HK-2 (cell line): ENCODE results near the gene MYL6B.
"Not testable (repeated sequence)": the region's sequence is repeated elsewhere in the genome, so short reads cannot be mapped to it uniquely, and the experiment has no call there.

Source experiments
- DNase-seq: peaks from one replicate; pipeline ENCODE4 v3.0.0-alpha.2; 2018; ENCODE audit not compliant: unreplicated experiment

Gene MYL6B

GRCh38 chr12:56165369-56165768 is 13.0 kb downstream of the MYL6B start:
- no peak for DNase-seq

DNA sequence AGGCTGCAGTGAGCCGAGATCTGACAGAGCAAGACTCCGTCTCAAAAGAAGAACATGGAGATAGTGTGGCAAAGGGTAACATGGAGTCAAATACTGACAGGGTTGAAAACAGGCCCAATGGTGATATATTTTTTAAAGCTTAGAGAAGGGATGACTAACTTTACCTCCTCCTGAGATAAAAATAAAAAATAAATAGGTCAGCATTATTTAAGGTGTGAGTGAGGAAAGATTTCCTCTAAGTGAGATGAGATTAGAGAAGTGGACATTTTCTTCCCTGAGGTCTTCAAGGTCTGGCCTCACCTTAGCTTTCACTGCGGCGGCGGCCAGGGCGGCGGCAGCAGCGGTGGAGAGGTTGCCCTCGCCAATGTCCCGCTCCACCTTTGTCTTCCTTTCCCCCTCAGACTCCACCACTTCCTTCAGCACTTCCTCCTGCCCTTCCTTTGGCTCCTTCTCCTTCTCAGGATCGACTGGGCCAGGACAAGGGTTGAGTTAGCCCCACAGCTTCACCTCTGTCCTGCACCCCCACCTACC is 16.9 kb downstream of the MYL6B start:
- DNase-seq = no peak

GRCh38 chr12:56172839-56173238 is 20.5 kb downstream of the MYL6B start:
- DNase-seq = no peak

GRCh38 chr12:56178347-56178746 is 26.0 kb downstream of the MYL6B start:
- DNase-seq = no peak

- DNase-seq = no peak
These were observed 34.6 kb downstream of the MYL6B start for GRCh38 chr12:56186957-56187356.

GRCh38 chr12:56188131-56188777 is 35.9 kb downstream of the MYL6B start:
- DNase-seq = no peak

- peak; percentile 17 for DNase-seq
These were observed 36.4 kb downstream of the MYL6B start for GRCh38 chr12:56188778-56189098.

DNA sequence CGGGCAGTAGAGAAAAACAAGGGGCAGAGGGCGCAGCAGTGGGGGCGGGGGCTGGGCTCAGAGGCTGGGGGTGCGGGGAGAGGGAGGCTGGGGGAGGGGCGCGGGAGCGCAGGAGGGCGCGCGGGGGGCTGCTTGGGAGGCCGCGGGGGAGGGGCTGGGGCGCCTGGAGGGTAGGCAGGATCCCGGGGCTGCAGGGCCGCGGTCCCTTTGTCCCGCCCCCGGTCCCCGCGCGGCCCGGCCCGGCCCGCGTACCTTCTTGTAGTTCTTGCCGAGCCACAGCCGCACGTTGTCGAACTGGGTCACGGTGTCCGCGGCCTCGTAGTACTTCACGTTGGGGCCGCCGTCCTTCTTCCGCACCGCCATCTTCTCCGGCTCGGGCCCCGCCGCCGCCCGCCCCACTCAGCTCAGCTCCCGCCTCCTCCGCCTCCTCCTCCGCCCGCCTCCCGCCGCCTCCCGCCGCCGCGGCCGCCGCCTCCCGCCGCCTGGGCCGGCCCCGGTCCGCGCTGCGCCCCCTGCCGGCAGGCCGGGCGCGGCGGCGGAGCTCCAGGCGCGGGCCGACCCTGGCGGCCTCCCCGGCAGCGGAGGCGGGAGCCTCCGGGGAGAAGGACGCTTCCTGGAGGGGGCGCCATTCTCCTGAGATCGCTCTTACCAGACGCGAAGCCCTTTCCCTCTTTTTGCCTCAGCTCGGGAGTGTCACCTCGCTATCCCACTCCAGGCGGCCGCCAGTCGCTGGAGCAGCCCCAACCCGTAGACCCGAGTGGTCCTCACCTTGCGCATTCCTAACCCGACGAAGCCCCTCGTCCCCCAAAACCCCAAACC is 36.9 kb downstream of the MYL6B start, which contains the start of gene SMARCC2:
Gene SMARCC2, minus strand, starts transcription at position 385 of the 819 bp plus-strand sequence. Its CDS starts 22 bp downstream, at position 363.
- peak; percentile 90 for DNase-seq

DNA sequence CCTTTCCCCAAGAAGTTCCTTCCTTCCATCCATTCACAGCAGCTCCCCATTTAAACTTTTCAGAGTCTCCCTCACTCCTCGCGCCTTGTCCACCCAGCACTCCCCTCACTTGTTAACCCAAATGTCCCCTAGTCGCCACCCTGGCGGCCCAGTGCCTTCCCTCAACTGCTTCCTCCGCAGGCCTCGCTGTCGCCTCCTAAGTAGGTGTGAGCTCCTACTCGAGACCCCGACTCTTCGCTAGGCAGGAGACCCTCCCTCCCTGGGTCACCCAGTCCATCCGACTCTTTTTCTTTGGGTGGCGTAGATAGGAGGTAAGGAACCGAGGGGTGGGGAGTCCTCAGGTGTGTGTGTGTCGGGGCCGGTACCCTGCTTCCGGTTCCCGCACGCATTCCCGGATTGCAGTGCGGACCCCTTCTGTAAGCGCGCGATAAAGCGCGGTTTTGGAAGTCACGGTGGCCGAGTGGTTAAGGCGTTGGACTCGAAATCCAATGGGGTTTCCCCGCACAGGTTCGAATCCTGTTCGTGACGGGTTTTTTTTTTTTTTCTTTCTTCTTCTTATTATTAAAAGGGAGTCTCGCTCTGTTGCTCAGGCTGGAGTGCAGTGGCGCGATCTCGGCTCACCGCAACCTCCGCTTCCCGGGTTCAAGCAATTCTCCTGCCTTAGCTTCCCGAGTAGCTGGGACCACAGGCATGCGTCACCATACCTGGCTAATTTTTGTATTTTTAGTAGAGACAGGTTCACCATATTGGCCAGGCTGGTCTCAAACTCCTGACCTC is 37.7 kb downstream of the MYL6B start:
- DNase-seq = peak; percentile 99

DNA sequence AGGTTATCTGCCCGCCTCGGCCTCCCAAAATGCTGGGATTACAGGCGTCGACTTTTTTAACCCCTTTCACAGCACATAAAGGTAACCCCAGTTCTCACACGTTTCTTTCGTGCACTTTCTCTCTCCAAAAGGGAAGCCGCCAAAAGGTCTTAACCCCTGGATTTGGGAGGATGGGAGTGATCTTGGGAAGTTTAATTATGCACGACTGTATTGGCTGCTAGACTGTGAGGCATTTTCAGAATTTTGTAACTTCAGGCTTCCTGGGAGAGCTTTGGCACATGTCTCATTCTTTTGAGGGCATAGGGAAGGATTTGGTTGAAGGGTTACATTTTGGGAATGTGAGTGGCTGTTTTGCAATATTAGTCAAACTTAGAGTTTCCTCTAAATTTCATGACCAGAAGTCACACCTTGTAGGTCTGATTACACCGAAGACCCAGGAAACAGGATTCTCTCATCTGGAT is 38.3 kb downstream of the MYL6B start:
- no peak for DNase-seq

DNA sequence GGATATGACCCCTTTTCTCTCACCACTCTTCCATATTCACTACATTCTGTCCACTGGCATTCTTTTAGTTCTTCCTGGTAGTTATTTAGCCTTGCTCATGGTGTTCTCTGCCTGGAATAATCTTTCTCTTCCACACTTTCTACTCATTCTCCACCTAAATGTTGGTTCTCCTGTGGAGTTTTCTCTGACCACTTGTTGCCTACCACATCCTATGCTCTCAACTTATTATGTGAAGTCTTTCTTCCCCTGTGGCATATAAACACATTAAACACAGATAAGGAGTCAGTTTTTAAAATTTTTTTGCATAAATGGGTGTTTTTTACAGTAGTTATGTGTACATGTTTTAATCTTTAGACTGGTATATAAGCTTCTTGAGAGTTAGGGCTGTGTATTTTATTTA is 40.2 kb downstream of the MYL6B start:
- DNase-seq = no peak

GRCh38 chr12:56193025-56193578 is 40.7 kb downstream of the MYL6B start:
- peak; percentile 53 for DNase-seq

DNA sequence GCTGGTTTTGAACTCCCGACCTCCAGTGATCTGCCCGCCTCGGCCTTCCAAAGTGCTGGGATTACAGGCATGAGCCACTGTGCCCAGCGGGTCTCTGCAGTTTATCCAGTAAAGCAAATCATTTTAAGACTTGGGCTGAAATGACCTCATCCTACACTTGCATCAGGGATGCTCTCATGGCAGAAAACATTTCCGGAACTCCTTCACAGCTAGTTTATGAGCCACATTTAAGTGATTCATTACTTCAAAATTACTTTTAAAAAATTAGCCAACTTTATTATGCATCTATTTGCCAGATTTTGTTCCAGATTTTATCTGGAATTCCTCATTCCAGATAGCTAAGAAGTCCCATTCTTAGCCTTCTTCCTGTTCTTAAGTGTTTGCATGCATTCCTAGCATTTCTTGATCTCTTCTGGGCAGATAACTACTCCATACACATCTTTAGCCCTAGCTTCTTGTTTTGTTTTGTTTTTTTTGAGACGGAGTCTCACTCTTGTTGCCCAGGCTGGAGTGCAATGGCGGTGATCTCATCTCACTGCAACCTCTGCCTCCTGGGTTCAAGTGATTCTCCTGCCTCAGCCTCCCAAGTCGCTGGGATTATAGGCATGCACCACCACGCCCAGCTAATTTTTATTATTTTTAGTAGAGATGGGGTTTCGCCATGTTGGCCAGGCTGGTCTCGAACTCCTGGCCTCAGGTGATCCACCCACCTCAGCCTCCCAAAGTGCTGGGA is 44.6 kb downstream of the MYL6B start:
- not testable (repeated sequence) for DNase-seq

DNA sequence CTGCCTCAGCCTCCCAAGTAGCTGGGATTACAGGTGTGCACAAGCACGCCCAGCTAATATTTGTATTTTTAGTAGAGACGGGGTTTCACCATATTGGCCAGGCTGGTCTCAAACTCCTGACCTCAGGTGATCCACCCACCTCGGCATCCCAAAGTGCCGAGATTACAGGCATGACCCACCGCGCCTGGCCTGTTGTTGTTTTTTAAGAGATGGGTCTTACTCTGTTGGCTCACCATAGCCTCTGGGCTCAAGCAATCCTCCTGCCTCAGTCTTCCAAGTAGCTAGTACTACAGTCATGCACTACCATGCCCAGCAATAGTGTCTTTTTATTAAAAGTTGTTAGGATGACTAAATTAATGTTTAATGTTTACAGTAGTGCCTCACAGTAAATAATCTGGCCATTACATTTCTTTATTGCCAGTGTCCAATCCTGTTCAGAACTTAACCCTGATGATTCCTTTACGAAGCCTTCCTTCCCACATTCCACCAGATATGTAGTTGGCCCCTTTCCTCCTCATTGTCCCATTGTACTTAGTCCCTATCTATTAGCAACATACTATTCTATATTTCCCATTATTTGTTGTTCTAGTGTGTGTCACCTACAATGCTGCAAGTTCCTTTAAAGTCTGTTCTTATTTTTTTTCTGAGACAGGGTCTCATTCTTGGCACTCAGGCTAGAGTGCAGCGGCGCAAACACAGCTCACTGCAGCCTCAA is 45.7 kb downstream of the MYL6B start:
- no peak for DNase-seq

- no peak for DNase-seq
These were observed 46.4 kb downstream of the MYL6B start for GRCh38 chr12:56198836-56199235.

DNA sequence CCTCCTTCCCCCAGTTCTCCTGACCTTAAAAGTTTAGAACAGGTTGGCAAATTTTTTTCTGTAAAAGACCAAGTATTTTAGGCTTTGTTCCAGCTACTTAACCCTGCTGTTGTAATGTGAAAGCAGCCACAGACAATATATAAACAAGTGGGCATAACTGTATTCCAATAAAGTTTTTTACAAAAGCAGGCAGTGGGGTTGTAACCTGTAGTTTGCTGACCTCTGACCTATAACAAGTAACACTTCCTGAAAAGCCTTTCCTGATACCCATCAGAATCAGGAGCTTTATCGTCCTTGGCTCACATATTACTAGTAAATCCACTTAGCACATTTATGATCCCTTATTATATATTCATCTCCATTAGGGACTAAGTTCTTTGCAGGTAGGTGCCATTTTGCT is 50.0 kb downstream of the MYL6B start:
- no peak for DNase-seq

- no peak for DNase-seq
These were observed 50.5 kb downstream of the MYL6B start for GRCh38 chr12:56202838-56203237.

DNA sequence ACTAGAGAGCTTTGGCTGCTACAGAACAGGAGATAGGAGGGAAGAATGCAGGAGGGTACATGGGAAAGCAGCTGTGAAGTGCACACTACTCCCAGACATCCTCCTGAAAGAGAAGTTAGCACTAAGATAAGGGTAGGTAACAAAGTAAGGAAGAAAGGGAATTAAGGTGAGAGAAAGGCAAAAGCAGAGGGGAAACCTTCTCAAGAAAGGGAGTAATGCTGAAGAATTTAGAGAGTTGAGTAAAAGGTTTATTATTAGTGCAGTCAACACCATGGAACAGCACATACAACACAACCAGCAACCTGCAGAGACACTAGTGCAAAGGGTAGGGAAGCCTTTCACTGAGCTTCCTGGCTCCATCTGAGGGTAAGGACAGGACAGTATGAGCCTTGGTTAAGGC is 51.9 kb downstream of the MYL6B start:
- no peak for DNase-seq

DNA sequence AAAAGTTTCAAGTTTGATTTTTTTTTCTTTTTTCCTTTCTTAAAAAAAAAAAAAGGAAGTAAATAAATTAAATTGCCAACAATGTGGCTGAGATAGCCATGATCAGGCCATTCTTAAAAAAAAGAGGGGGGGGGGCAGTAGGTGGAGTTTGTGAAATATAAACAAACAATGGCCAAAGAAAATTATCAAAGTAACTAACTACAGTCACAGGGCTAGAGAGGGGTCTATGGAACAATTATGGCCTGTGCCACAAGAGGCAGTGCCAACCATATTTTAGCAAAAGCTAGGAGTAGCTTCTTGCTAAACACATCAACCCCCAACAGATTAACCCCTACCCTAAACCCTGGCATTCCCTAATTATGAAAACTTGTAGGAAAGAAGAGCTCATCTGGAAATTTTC is 53.1 kb downstream of the MYL6B start:
- DNase-seq = no peak

GRCh38 chr12:56206452-56207166 is 54.2 kb downstream of the MYL6B start:
- peak; percentile 24 for DNase-seq
